Mesendoderm (in vitro differentiated cells): ENCODE measurements around the gene C2CD2L.

Source experiments
- DNase-seq: peaks from one replicate; pipeline ENCODE4 v3.0.0; 2013
- H2AK5ac ChIP-seq: 2 replicates; pipeline ENCODE4 v1.6.1; 2013; ENCODE audit warnings: low read length, inconsistent platforms
- H2BK120ac ChIP-seq: 2 replicates; pipeline ENCODE4 v1.6.1; 2013; ENCODE audit warnings: low read depth, mild to moderate bottlenecking, low read length, moderate library complexity, mixed read lengths
- H2BK15ac ChIP-seq: replicated peaks from 2 replicates; pipeline ENCODE4 v1.6.1; 2013; ENCODE audit warnings: low read depth, mild to moderate bottlenecking, moderate library complexity
- H2BK5ac ChIP-seq: 2 replicates; pipeline ENCODE4 v1.6.1; 2013; ENCODE audit warnings: low read length, inconsistent platforms
- H3K18ac ChIP-seq: 2 replicates; pipeline ENCODE4 v1.6.1; 2013; ENCODE audit warnings: mild to moderate bottlenecking, low read length, mixed read lengths
- H3K23ac ChIP-seq: one replicate; pipeline ENCODE4 v1.6.1; 2013; ENCODE audit warnings: low read length
- H3K27ac ChIP-seq: 2 replicates; pipeline ENCODE4 v1.5.1; 2013; ENCODE audit warnings: low read depth, mild to moderate bottlenecking, inconsistent platforms, low read length, moderate library complexity
- H3K27me3 ChIP-seq: 2 replicates; pipeline ENCODE4 v1.6.1; 2013; ENCODE audit warnings: low read length, control low read depth, mild to moderate bottlenecking, inconsistent platforms; ENCODE audit not compliant: insufficient read depth, poor library complexity
- H3K36me3 ChIP-seq: 2 replicates; pipeline ENCODE4 v1.6.1; 2013; ENCODE audit warnings: low read length, inconsistent platforms; ENCODE audit not compliant: control insufficient read depth, insufficient read depth
- H3K4ac ChIP-seq: one replicate; pipeline ENCODE4 v1.6.1; 2013; ENCODE audit warnings: low read depth, mild to moderate bottlenecking, low read length, moderate library complexity
- H3K4me1 ChIP-seq: 2 replicates; pipeline ENCODE4 v1.6.1; 2013; ENCODE audit warnings: low read depth, low read length, inconsistent platforms; ENCODE audit not compliant: control insufficient read depth
- H3K4me2 ChIP-seq: 2 replicates; pipeline ENCODE4 v1.6.1; 2013; ENCODE audit warnings: low read length
- H3K4me3 ChIP-seq: 2 replicates; pipeline ENCODE4 v1.5.1; 2013; ENCODE audit warnings: mild to moderate bottlenecking, low read length
- H3K56ac ChIP-seq: one replicate; pipeline ENCODE4 v1.6.1; 2013; ENCODE audit warnings: low read length
- H3K79me1 ChIP-seq: 2 replicates; pipeline ENCODE4 v1.6.1; 2013; ENCODE audit warnings: low read length, inconsistent platforms
- H3K79me2 ChIP-seq: 2 replicates; pipeline ENCODE4 v1.6.1; 2013; ENCODE audit warnings: mild to moderate bottlenecking, low read length; ENCODE audit not compliant: control insufficient read depth, insufficient read depth
- H3K9ac ChIP-seq: 2 replicates; pipeline ENCODE4 v1.6.1; 2013; ENCODE audit warnings: low read length, inconsistent platforms
- H4K5ac ChIP-seq: one replicate; pipeline ENCODE4 v1.6.1; 2013; ENCODE audit warnings: low read length
- H4K8ac ChIP-seq: one replicate; pipeline ENCODE4 v1.6.1; 2013; ENCODE audit warnings: low read depth, mild to moderate bottlenecking, control low read depth, low read length, moderate library complexity
- WGBS: extraction: QIAGEN DNeasy Blood & Tissue Kit; methylation state at CpG from one replicate; pipeline ENCODE4 v1.1.7; 2013; ENCODE audit warnings: low lambda C conversion rate, missing lambda C conversion rate; ENCODE audit not compliant: insufficient coverage; ENCODE audit errors: extremely low coverage; 5-methylcytosine and 5-hydroxymethylcytosine counted together

The C2CD2L gene

DNA sequence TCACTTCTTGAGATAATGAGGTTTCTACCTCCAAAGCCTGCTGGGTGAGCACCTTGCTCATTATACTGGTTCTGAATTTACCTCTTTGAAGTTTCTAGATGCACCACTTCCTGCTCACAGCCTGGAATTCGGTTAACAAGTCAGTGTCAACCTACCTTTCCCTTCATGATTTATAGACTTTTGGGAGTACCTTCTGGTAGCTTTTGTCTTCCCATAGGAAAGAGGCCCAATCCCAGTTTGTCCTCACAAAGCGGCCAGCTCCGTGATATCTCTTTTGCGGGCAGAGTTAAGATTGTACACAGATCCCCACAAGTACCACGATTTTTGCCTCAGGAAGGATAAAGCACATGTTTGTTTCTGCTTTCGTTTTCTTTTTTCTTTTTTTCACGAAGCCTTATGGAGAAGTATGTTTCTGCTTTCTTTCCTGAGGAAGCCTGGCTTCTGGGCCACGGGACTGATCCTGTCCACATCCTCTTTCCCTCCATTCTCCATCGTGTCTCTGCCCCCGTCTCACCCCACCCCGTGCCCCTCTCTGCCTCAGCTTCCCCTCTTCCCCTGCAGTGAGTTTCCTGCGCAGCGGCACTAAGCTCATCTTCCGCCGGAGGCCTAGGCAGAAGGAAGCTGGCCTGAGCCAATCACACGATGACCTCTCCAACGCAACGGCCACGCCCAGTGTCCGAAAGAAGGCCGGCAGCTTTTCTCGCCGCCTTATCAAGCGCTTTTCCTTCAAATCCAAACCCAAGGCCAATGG, 8.5 kb downstream of the C2CD2L start:
- H3K36me3 ChIP-seq = no peaks in the 10 kb centered on the region
- no peak overlapping the region for H3K56ac ChIP-seq
- no peak overlapping the region for H3K27ac ChIP-seq
- H2BK120ac ChIP-seq = no peak overlapping the region
- H3K27me3 ChIP-seq = no peaks in the 10 kb centered on the region
- no peak overlapping the region for H2BK5ac ChIP-seq
- no peak overlapping the region for H3K18ac ChIP-seq
- no peak overlapping the region for H4K5ac ChIP-seq
- no peak overlapping the region for H3K4ac ChIP-seq
- no peak for DNase-seq
- H3K23ac ChIP-seq = no peak overlapping the region
- H3K4me1 ChIP-seq = peaks cover 1% of the 10 kb centered on the region
- no peaks in the 10 kb centered on the region for H3K79me2 ChIP-seq
- H2AK5ac ChIP-seq = no peak overlapping the region
- no peak overlapping the region for H3K9ac ChIP-seq
- no peak overlapping the region for H2BK15ac ChIP-seq
- WGBS = no CpG with 5 or more reads among the region's 24 CpGs
- H3K79me1 ChIP-seq = no peaks in the 10 kb centered on the region
- H4K8ac ChIP-seq = no peak overlapping the region
- H3K4me2 ChIP-seq = no peak overlapping the region
- no peak overlapping the region for H3K4me3 ChIP-seq

DNA sequence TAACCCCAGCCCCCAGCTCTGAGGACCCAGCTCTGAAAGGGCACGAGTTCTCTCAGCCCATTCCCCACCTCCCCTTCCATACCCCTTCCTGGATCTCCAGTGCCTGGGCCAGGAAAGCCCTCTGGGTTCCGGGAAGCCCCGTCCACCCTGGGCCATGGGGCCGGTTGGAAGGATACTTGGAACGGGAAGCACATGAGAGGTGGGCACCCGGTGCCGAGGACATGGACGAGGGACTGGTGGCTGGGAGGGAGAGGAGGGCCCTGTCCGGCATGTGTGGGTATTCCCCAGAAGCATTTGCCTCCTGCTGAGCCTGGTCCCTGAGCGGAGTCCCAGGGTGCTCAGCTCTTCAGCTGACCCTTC, 9.1 kb downstream of the C2CD2L start:
- Histone ChIP-seq H3K23ac (no peak overlapping the region), H3K79me1 (no peaks in the 10 kb centered on the region), H4K5ac (no peak overlapping the region), H2BK5ac (no peak overlapping the region), H2AK5ac (no peak overlapping the region), H2BK15ac (no peak overlapping the region), H3K36me3 (no peaks in the 10 kb centered on the region), H4K8ac (no peak overlapping the region), H3K4me2 (no peak overlapping the region), H3K27me3 (no peaks in the 10 kb centered on the region), H2BK120ac (no peak overlapping the region), H3K56ac (no peak overlapping the region), H3K9ac (no peak overlapping the region), H3K27ac (no peak overlapping the region), H3K4me3 (no peak overlapping the region), H3K18ac (no peak overlapping the region), H3K79me2 (no peaks in the 10 kb centered on the region), H3K4ac (no peak overlapping the region), H3K4me1 (peaks cover 2% of the 10 kb centered on the region)
- WGBS = no CpG with 5 or more reads among the region's 10 CpGs
- DNase-seq = no peak

DNA sequence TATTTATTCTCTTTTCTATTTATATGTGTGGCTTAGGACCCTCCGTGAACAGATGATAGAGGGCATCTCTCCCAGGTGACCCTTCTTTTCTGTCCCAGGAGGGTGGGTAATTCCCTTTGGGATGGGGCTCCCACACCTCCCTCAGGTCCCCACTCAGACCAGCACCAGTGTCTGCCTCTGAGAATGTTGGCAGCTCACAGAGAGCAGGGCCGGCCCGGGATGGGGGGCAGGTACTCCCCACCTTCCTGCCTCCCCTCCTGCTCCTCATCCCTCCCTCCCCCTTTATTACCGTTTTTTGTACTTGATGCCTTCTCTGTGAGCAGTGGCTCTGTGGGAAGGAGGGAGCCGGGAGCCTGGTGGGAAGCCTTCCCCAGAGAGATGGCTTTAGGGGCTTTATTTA, 9.5 kb downstream of the C2CD2L start:
- Histone ChIP-seq H3K4me3 (no peak overlapping the region), H4K8ac (no peak overlapping the region), H3K23ac (no peak overlapping the region), H3K36me3 (no peaks in the 10 kb centered on the region), H2AK5ac (no peak overlapping the region), H3K18ac (no peak overlapping the region), H2BK15ac (no peak overlapping the region), H2BK5ac (no peak overlapping the region), H3K4me2 (no peak overlapping the region), H4K5ac (no peak overlapping the region), H2BK120ac (no peak overlapping the region), H3K9ac (no peak overlapping the region), H3K4ac (no peak overlapping the region), H3K79me2 (peaks cover 1% of the 10 kb centered on the region), H3K56ac (no peak overlapping the region), H3K4me1 (peaks cover 2% of the 10 kb centered on the region), H3K79me1 (peaks cover 1% of the 10 kb centered on the region), H3K27ac (no peak overlapping the region), H3K27me3 (no peaks in the 10 kb centered on the region)
- WGBS = no CpG with 5 or more reads among the region's 5 CpGs
- no peak for DNase-seq

DNA sequence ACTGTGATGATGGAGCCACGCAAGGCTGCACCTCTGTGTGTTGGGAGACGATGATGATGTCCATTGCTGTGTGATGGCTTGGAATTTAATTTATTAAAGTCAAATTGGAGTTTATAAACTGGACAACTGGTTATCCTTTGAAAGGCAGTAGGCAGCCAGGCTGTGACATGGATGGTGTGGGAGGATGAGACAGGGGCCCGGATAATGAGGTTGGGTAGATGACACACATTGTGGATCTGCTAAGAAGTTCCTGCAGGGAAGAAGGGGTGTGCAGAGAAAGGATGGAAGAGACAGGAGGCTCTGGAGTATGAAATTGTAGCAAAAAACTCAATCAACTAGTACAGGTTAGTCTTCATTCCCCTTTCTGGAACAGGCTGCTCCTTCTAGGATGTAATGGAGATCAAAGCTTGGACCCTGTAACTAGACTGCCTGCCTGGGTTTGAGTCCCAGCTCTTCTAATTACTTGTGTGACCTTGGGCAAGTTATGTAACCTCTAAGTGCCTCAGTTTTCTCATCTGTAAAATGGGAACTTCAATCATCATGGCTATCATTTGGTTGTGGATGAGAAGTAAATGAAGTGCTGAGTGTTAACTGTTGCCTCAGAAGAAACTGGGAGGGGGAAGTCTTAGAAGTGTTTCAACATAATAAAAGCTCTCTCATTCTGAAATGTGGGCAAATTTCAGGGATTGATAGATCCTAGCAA, 10.0 kb downstream of the C2CD2L start:
- no CpG with 5 or more reads among the region's 3 CpGs for WGBS
- Histone ChIP-seq H3K36me3 (no peaks in the 10 kb centered on the region), H3K4ac (no peak overlapping the region), H2BK5ac (no peak overlapping the region), H3K4me1 (peaks cover 2% of the 10 kb centered on the region), H3K27ac (no peak overlapping the region), H4K5ac (no peak overlapping the region), H3K4me2 (no peak overlapping the region), H2AK5ac (no peak overlapping the region), H3K56ac (no peak overlapping the region), H2BK120ac (no peak overlapping the region), H3K9ac (no peak overlapping the region), H3K18ac (no peak overlapping the region), H3K79me1 (peaks cover 6% of the 10 kb centered on the region), H2BK15ac (no peak overlapping the region), H3K27me3 (no peaks in the 10 kb centered on the region), H3K23ac (no peak overlapping the region), H3K4me3 (no peak overlapping the region), H4K8ac (no peak overlapping the region), H3K79me2 (peaks cover 7% of the 10 kb centered on the region)
- no peak for DNase-seq

DNA sequence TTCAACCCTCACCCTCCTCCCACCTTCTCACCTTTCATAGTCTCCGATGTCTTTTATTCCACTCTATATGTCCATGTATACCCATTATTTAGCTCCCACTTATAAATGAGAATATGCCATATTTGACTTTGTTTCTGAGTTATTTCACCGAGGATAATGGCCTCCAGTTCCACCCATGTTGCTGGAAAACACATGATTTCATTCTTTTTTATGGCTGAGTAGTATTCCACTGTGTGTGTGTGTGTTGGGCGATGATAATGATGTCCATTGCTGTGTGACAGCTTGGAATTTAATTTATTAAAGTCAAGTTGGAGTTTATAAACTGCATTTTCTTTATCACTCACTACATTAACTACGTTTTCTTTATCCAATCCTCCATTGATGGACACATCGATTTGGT, 11.1 kb downstream of the C2CD2L start:
- Histone ChIP-seq H2BK15ac (no peak overlapping the region), H3K18ac (no peak overlapping the region), H4K5ac (no peak overlapping the region), H3K4me1 (peaks cover 7% of the 10 kb centered on the region), H3K23ac (no peak overlapping the region), H2BK120ac (no peak overlapping the region), H3K27ac (no peak overlapping the region), H3K36me3 (no peaks in the 10 kb centered on the region), H3K4me3 (no peak overlapping the region), H2AK5ac (no peak overlapping the region), H3K4ac (no peak overlapping the region), H3K4me2 (no peak overlapping the region), H2BK5ac (no peak overlapping the region), H3K27me3 (no peaks in the 10 kb centered on the region), H3K79me2 (peaks cover 14% of the 10 kb centered on the region), H3K9ac (no peak overlapping the region), H4K8ac (no peak overlapping the region), H3K56ac (no peak overlapping the region), H3K79me1 (peaks cover 12% of the 10 kb centered on the region)
- no CpG with 5 or more reads among the region's 5 CpGs for WGBS
- no peak for DNase-seq
